Right forelimb (tissue), 1 donor: ENCODE results near the gene RASL12.
A peak's percentile ranks its signal among the peaks of the same experiment; 100 is the strongest.
"Not testable (repeated sequence)": the region's sequence is repeated elsewhere in the genome, so short reads cannot be mapped to it uniquely, and the experiment has no call there.

ENCODE experiments used
- DNase-seq: peaks from one replicate; pipeline ENCODE4 v3.0.0-alpha.2; 2018

The RASL12 gene

GRCh38 chr15:65067645-65068402, at the start of gene RASL12:
TSS of gene RASL12 (minus strand) at chr15:65067991. CDS start at chr15:65067835, 156 bp downstream.
- no peak for DNase-seq

GRCh38 chr15:65115542-65115941, 47.8 kb upstream of the RASL12 start:
- no peak for DNase-seq

- DNase-seq, result no peak
These were observed 47.3 kb upstream of the RASL12 start, which contains the start of gene UBAP1L for GRCh38 chr15:65115086-65115485. TSS of gene UBAP1L (minus strand) at chr15:65115200. CDS start at chr15:65106215, 8,985 bp downstream.

- DNase-seq, result no peak
These were observed 43.0 kb upstream of the RASL12 start for GRCh38 chr15:65110676-65111292.

- no peak for DNase-seq
These were observed 38.3 kb upstream of the RASL12 start for GRCh38 chr15:65106011-65106590.

- DNase-seq, result no peak
These were observed 37.2 kb upstream of the RASL12 start for GRCh38 chr15:65105038-65105437.

- no peak for DNase-seq
These were observed 35.1 kb upstream of the RASL12 start for GRCh38 chr15:65102912-65103311.

- no peak for DNase-seq
These were observed 34.3 kb upstream of the RASL12 start for GRCh38 chr15:65101891-65102708.

GRCh38 chr15:65101411-65101890, 33.7 kb upstream of the RASL12 start:
- peak; percentile 89 for DNase-seq

- DNase-seq, result no peak
These were observed 32.7 kb upstream of the RASL12 start for GRCh38 chr15:65100442-65100841.

GRCh38 chr15:65099801-65100200, 32.0 kb upstream of the RASL12 start:
- not testable (repeated sequence) for DNase-seq

GRCh38 chr15:65099336-65099735, 31.5 kb upstream of the RASL12 start:
- DNase-seq, result no peak

GRCh38 chr15:65097651-65098263, 30.0 kb upstream of the RASL12 start:
- no peak for DNase-seq

GRCh38 chr15:65096481-65097385, 28.9 kb upstream of the RASL12 start:
- DNase-seq, result no peak

- no peak for DNase-seq
These were observed 27.9 kb upstream of the RASL12 start for GRCh38 chr15:65095747-65096104.

- no peak for DNase-seq
These were observed 27.4 kb upstream of the RASL12 start for GRCh38 chr15:65095011-65095746.

GRCh38 chr15:65094294-65094995, 26.7 kb upstream of the RASL12 start:
- no peak for DNase-seq

GRCh38 chr15:65093793-65094170, 26.0 kb upstream of the RASL12 start:
- DNase-seq, result not testable (repeated sequence)

GRCh38 chr15:65092911-65093792, 25.4 kb upstream of the RASL12 start:
- DNase-seq, result no peak
